Fibroblast of lung (primary cell): ENCODE data around the gene SCGB1C1.

Experiments used
- CTCF ChIP-seq, 2 donors: IDR thresholded peaks in 1 of 2; conservative IDR thresholded peaks in 1 of 2; 1 replicate in 1 of 2; 2 replicates in 1 of 2; pipeline ENCODE4 v1.5.1; 2011 to 2012; ENCODE audit warnings: low read length in 2 of 2, control low read depth in 1 of 2, inconsistent platforms in 1 of 2, low read depth in 1 of 2, mild to moderate bottlenecking in 1 of 2
- EZH2 ChIP-seq: IDR thresholded peaks from 2 replicates; pipeline ENCODE4 v1.5.1; 2012; ENCODE audit warnings: low read length, control low read depth, mild to moderate bottlenecking; ENCODE audit errors: missing control alignments

GRCh38 chr11:221539-221938 is 28.7 kb downstream of the SCGB1C1 start:
- TF ChIP-seq EZH2 (no peak), CTCF (conservative IDR thresholded peaks at IDR 0.05 in 1 of 2, IDR thresholded peaks at IDR 0.05 in 1 of 2; ENCODE audit: low read depth in 1 of 2, low read length in 2 of 2) (no peak)
